Prostate gland (tissue), 2 donors: Measurements from ENCODE around the gene ZNF260. TPM values are rescaled to one million over a fixed set of nuclear protein-coding genes. Genes with fewer than 3 reads are reported as not detected.

Experiments
- DNase-seq: peaks from one replicate; pipeline ENCODE4 v3.0.0-alpha.2; 2019; ENCODE audit warnings: low spot score
- H3K27ac ChIP-seq, 2 donors: fragments of 200-600 bp; sonication (generic); 2 replicates each; pipeline ENCODE4 v1.5.1; 2017 to 2019
- H3K27me3 ChIP-seq: fragments of 200-600 bp; sonication (generic); replicated peaks from 2 replicates; pipeline ENCODE4 v1.5.1; 2019; ENCODE audit not compliant: insufficient read depth
- H3K36me3 ChIP-seq, 2 donors: fragments of 200-600 bp; sonication (generic); 1 replicate in 1 of 2; 2 replicates in 1 of 2; pipeline versions ENCODE4 v1.5.1 to v1.8.1; 2017 to 2019
- H3K4me1 ChIP-seq: fragments of 200-600 bp; sonication (generic); replicated peaks from 2 replicates; pipeline ENCODE4 v1.5.1; 2019
- H3K4me3 ChIP-seq, 2 donors: fragments of 200-600 bp; sonication (generic); 2 replicates each; pipeline ENCODE4 v1.5.1; 2017 to 2019
- H3K9me3 ChIP-seq: fragments of 200-600 bp; sonication (generic); 2 replicates; pipeline ENCODE4 v1.5.1; 2017
- POLR2A ChIP-seq: fragments of 450-650 bp; IDR thresholded peaks from one replicate; pipeline ENCODE4 v1.6.1; 2016; ENCODE audit warnings: antibody characterized with exemption, mild to moderate bottlenecking
- POLR2AphosphoS5 ChIP-seq: sonication (generic); formaldehyde crosslinking; IDR thresholded peaks from one replicate; pipeline ENCODE4 v1.6.1; 2017; ENCODE audit warnings: antibody characterized with exemption
- WGBS: methylation state at CpG from one replicate; pipeline ENCODE4 v1.1.5; 2018; 5-methylcytosine and 5-hydroxymethylcytosine counted together
- intact Hi-C: fragments of 100-400 bp; cut with DNase I; formaldehyde crosslinking; loops from one replicate; pipeline ENCODE4 v1.14.2; 2022
- total RNA-seq, 2 donors: library from RNA; depleted of rRNA; stranded (reverse); fragments of >200 nt; gene quantifications; one replicate each; pipeline ENCODE4 v1.1.0, GENCODE V29; 2016
- TF ChIP-seq, protein P1 (sequence below), 4 experiments: fragments of 200-600 bp in 2 of 4; fragments of 450-650 bp in 2 of 4; sonication (generic) in 2 of 4; IDR thresholded peaks; 1 replicate in 3 of 4; 2 replicates in 1 of 4; pipeline ENCODE4 v1.5.1; 2016 to 2019; ENCODE audit warnings: antibody characterized with exemption in 4 of 4, mild to moderate bottlenecking in 2 of 4, moderate library complexity in 2 of 4

The ZNF260 gene
- total RNA-seq, 2 donors from 2014 or later, result 6.2 to 11.9 TPM

- intact Hi-C loops, result loop anchor here (2.0 kb wide), 1 partner anchor 40 kb away; the partner anchor contains the start of gene ZNF566
- Histone ChIP-seq H3K27me3 (no peaks in the 10 kb centered on the region), H3K4me3 (peak overlapping the region; percentile 67 to 76), H3K36me3 (no peaks in the 10 kb centered on the region), H3K27ac (peak overlapping the region; percentile 94 to 96), H3K4me1 (no peaks in the 10 kb centered on the region), H3K9me3 (no peaks in the 10 kb centered on the region)
- no peak for DNase-seq
- TF ChIP-seq POLR2A, result no peak
- no peak for TF ChIP-seq POLR2AphosphoS5
- TF ChIP-seq, protein P1, sequence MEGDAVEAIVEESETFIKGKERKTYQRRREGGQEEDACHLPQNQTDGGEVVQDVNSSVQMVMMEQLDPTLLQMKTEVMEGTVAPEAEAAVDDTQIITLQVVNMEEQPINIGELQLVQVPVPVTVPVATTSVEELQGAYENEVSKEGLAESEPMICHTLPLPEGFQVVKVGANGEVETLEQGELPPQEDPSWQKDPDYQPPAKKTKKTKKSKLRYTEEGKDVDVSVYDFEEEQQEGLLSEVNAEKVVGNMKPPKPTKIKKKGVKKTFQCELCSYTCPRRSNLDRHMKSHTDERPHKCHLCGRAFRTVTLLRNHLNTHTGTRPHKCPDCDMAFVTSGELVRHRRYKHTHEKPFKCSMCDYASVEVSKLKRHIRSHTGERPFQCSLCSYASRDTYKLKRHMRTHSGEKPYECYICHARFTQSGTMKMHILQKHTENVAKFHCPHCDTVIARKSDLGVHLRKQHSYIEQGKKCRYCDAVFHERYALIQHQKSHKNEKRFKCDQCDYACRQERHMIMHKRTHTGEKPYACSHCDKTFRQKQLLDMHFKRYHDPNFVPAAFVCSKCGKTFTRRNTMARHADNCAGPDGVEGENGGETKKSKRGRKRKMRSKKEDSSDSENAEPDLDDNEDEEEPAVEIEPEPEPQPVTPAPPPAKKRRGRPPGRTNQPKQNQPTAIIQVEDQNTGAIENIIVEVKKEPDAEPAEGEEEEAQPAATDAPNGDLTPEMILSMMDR (IDR thresholded peaks at IDR 0.05), result no peak
- 8% methylated on average over 12 of the region's 12 CpGs for WGBS
Observed at GRCh38 chr19:36528921-36529518, 949 bp upstream of the ZNF260 start.

DNA sequence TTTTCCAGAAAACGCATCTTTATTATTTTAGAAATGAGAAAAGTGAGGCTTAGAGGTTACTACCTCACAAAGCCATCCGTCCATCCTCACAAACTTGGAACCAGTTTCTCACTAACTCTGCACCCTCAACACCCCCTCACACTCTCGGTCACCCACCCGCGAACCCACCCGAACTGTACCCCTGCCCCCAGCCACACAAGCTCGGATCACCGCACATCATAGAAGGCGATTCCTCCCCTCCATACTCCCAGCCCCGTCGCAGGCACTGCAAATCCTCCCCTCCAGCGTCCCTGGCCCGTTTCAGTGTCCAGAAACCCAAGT lies 238 bp downstream of the ZNF260 start:
- WGBS, result under 1% methylated on average over 13 of the region's 13 CpGs
- no peak for DNase-seq
- H3K36me3 ChIP-seq, result no peaks in the 10 kb centered on the region
- H3K27ac ChIP-seq, result peak overlapping the region; percentile 94 to 96
- no peak for TF ChIP-seq POLR2AphosphoS5
- TF ChIP-seq, protein P1 (IDR thresholded peaks at IDR 0.05), result no peak
- no peaks in the 10 kb centered on the region for H3K9me3 ChIP-seq
- H3K4me1 ChIP-seq, result no peaks in the 10 kb centered on the region
- peak overlapping the region; percentile 67 to 76 for H3K4me3 ChIP-seq
- H3K27me3 ChIP-seq, result no peaks in the 10 kb centered on the region
- intact Hi-C loops, result loop anchor here (2.0 kb wide), 1 partner anchor 39 kb away; the partner anchor contains the start of gene ZNF566

- WGBS, result 12% methylated on average over 5 of the region's 5 CpGs
- Histone ChIP-seq H3K36me3 (no peaks in the 10 kb centered on the region), H3K27ac (peak overlapping the region in 1 of 2 donors; percentile 96), H3K27me3 (no peaks in the 10 kb centered on the region), H3K4me3 (peak overlapping the region; percentile 67 to 76), H3K9me3 (no peaks in the 10 kb centered on the region), H3K4me1 (no peaks in the 10 kb centered on the region)
- DNase-seq, result no peak
- no peak for TF ChIP-seq POLR2AphosphoS5
- TF ChIP-seq POLR2A, result no peak
- TF ChIP-seq, protein P1 (IDR thresholded peaks at IDR 0.05), result no peak
- intact Hi-C loops, result no loop called here
Observed at GRCh38 chr19:36527341-36527740, 730 bp downstream of the ZNF260 start.

GRCh38 chr19:36526581-36526980 lies 1.5 kb downstream of the ZNF260 start:
- no peak overlapping the region for H3K4me3 ChIP-seq
- no peaks in the 10 kb centered on the region for H3K36me3 ChIP-seq
- no peak for DNase-seq
- H3K4me1 ChIP-seq, result no peaks in the 10 kb centered on the region
- TF ChIP-seq POLR2AphosphoS5, result no peak
- no peak for TF ChIP-seq POLR2A
- TF ChIP-seq, protein P1 (IDR thresholded peaks at IDR 0.05), result no peak
- no peak overlapping the region for H3K27ac ChIP-seq
- intact Hi-C loops, result no loop called here
- 83% methylated on average over 5 of the region's 5 CpGs for WGBS
- no peaks in the 10 kb centered on the region for H3K9me3 ChIP-seq
- no peaks in the 10 kb centered on the region for H3K27me3 ChIP-seq

DNA sequence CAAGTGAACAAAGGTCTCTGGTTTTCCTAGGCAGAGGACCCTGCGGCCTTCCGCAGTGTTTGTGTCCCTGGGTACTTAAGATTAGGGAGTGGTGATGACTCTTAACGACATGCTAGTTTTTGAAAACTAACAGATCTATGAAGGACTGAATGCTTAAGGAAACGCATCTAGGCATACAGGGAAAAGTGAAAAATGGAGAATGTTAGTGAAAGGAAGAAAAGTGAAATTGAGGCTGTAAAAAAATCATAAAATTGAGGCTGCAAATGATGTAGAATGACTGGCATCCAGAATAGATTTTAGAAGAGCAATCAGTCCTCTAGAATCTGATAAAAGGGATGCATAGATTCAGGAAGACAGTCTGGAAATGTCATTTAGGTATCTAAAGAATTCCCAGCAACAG lies 3.5 kb downstream of the ZNF260 start:
- Histone ChIP-seq H3K27ac (no peak overlapping the region), H3K27me3 (no peaks in the 10 kb centered on the region), H3K9me3 (no peaks in the 10 kb centered on the region), H3K36me3 (no peaks in the 10 kb centered on the region), H3K4me3 (no peak overlapping the region), H3K4me1 (no peaks in the 10 kb centered on the region)
- no peak for DNase-seq
- 99% methylated on average over 4 of the region's 4 CpGs for WGBS
- no peak for TF ChIP-seq POLR2A
- TF ChIP-seq, protein P1 (IDR thresholded peaks at IDR 0.05), result no peak
- no peak for TF ChIP-seq POLR2AphosphoS5
- intact Hi-C loops, result no loop called here
